Measurements from ENCODE around the gene HPSE2.

GRCh38 chr10:98632456-98633150 is 603.0 kb downstream of the HPSE2 start:
- TF ChIP-seq CTCF (IDR thresholded peaks at IDR 0.05): no peak
- no peak for TF ChIP-seq POLR2A (IDR thresholded peaks at IDR 0.05)

Data from sigmoid colon (tissue), 3 donors.